ENCODE results near the gene SPATS2L. TPM values are rescaled to one million over a fixed set of nuclear protein-coding genes. Genes with fewer than 3 reads are reported as not detected.

The SPATS2L gene
- total RNA-seq, 4 donors from 2014 or later, result 51.9 to 151 (median 78.9) TPM

GRCh38 chr2:200405599-200406298, 99.3 kb downstream of the SPATS2L start:
- WGBS, result 13% methylated on average over 1 of the region's 1 CpG
- Histone ChIP-seq H3K27me3 (no peaks in the 10 kb centered on the region), H3K36me3 (no peaks in the 10 kb centered on the region), H3K27ac (replicated peaks in 1 of 4) (peak overlapping the region in 3 of 4 donors; percentile 16 to 50 (median 41)), H3K4me1 (peaks cover 18 to 31% (median 29%) of the 10 kb centered on the region in 4 donors), H3K4me3 (no peak overlapping the region), H3K9me3 (no peaks in the 10 kb centered on the region)
- intact Hi-C loops (cut with DNase I), result no loop called here
- no peak for DNase-seq (ENCODE audit: extremely low spot score)
- TF ChIP-seq EP300 (IDR thresholded peaks at IDR 0.05) (no peak), CTCF (IDR thresholded peaks at IDR 0.05) (no peak), POLR2AphosphoS5 (IDR thresholded peaks at IDR 0.05) (no peak), POLR2A (IDR thresholded peaks at IDR 0.05; ENCODE audit: low read depth) (no peak)

GRCh38 chr2:200406379-200406778, 99.9 kb downstream of the SPATS2L start:
- Histone ChIP-seq H3K9me3 (no peaks in the 10 kb centered on the region), H3K27ac (replicated peaks in 1 of 4) (peak overlapping the region in 1 of 4 donors; percentile 50), H3K4me3 (no peak overlapping the region), H3K36me3 (no peaks in the 10 kb centered on the region), H3K27me3 (no peaks in the 10 kb centered on the region), H3K4me1 (peaks cover 18 to 31% (median 29%) of the 10 kb centered on the region in 4 donors)
- no peak for TF ChIP-seq EP300 (IDR thresholded peaks at IDR 0.05)
- no peak for TF ChIP-seq POLR2A (IDR thresholded peaks at IDR 0.05; ENCODE audit: low read depth)
- TF ChIP-seq CTCF (IDR thresholded peaks at IDR 0.05), result no peak
- TF ChIP-seq POLR2AphosphoS5 (IDR thresholded peaks at IDR 0.05), result no peak
- intact Hi-C loops (cut with DNase I), result no loop called here
- 21% methylated on average over 2 of the region's 2 CpGs for WGBS
- no peak for DNase-seq (ENCODE audit: extremely low spot score)

GRCh38 chr2:200408428-200409316, 102.2 kb downstream of the SPATS2L start:
- TF ChIP-seq POLR2AphosphoS5 (IDR thresholded peaks at IDR 0.05) (no peak), POLR2A (IDR thresholded peaks at IDR 0.05; ENCODE audit: low read depth) (no peak), CTCF (IDR thresholded peaks at IDR 0.05) (no peak), EP300 (IDR thresholded peaks at IDR 0.05) (no peak)
- Histone ChIP-seq H3K4me3 (no peak overlapping the region), H3K4me1 (peaks cover 18 to 31% (median 29%) of the 10 kb centered on the region in 4 donors), H3K36me3 (peaks cover 0 to 9% (median 3%) of the 10 kb centered on the region in 4 donors), H3K9me3 (no peaks in the 10 kb centered on the region), H3K27me3 (no peaks in the 10 kb centered on the region), H3K27ac (replicated peaks in 1 of 4) (no peak overlapping the region)
- WGBS, result 85% methylated on average over 19 of the region's 19 CpGs
- intact Hi-C loops (cut with DNase I), result no loop called here
- no peak for DNase-seq (ENCODE audit: extremely low spot score)

GRCh38 chr2:200411831-200412230, 105.3 kb downstream of the SPATS2L start:
- Histone ChIP-seq H3K36me3 (peaks cover 0 to 20% (median 9%) of the 10 kb centered on the region in 4 donors), H3K27ac (replicated peaks in 1 of 4) (no peak overlapping the region), H3K9me3 (no peaks in the 10 kb centered on the region), H3K27me3 (no peaks in the 10 kb centered on the region), H3K4me3 (no peak overlapping the region), H3K4me1 (peaks cover 0 to 12% (median 8%) of the 10 kb centered on the region in 4 donors)
- no peak for DNase-seq (ENCODE audit: extremely low spot score)
- TF ChIP-seq EP300 (IDR thresholded peaks at IDR 0.05) (no peak), POLR2AphosphoS5 (IDR thresholded peaks at IDR 0.05) (no peak), POLR2A (IDR thresholded peaks at IDR 0.05; ENCODE audit: low read depth) (no peak), CTCF (IDR thresholded peaks at IDR 0.05) (no peak)
- intact Hi-C loops (cut with DNase I), result no loop called here

Measured in esophagus muscularis mucosa (tissue), 4 donors.